Activated effector memory CD4-positive, alpha-beta T cell treated with Interleukin-2 at 50 U/mL for 16 hours (primary cell): Measurements from ENCODE around the gene TMEM258.

Experiments used
- DNase-seq: peaks from one replicate; pipeline ENCODE4 v3.0.0-alpha.2; 2020

Gene TMEM258

DNA sequence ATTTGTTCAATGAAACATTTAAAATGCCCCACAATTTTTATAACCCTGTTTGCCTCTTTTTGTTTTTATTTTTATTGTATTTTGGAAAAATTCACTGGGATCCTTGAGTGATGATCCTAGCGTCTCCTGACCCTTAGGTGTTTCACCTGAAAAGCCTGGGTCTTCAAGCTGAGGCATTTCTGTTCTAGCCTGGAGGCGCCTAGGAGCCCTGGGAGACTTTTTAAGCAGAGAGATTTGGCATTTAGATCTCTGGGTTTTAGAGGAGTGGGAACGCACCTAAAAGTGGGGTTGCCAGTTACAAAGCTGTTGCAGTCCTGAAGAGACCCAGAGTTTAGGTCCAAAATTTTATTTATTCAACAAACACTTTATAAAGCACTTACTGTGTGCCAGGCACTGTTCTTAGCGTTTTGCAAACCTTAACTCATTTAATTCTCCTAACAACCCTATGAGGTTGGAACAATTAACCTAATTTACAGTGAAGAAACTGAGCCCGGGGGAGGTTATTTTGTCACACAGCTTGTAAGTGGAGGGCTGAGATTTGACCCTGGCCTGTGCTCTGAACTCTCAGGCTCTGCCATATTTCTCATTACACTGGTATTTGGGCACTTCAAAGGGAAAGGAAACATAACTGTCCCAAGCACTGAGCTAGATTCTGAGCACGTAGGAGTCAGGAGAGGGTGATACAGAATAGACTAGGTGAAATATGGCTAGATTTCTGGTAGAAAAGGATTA lies 25.2 kb upstream of the TMEM258 start:
- DNase-seq: no peak

- peak; percentile 43 for DNase-seq
Observed at GRCh38 chr11:61816736-61817455, 24.5 kb upstream of the TMEM258 start, which contains the start of gene FADS1. Gene FADS1 (minus strand): TSS chr11:61817003. CDS start chr11:61816929, 74 bp downstream.

DNA sequence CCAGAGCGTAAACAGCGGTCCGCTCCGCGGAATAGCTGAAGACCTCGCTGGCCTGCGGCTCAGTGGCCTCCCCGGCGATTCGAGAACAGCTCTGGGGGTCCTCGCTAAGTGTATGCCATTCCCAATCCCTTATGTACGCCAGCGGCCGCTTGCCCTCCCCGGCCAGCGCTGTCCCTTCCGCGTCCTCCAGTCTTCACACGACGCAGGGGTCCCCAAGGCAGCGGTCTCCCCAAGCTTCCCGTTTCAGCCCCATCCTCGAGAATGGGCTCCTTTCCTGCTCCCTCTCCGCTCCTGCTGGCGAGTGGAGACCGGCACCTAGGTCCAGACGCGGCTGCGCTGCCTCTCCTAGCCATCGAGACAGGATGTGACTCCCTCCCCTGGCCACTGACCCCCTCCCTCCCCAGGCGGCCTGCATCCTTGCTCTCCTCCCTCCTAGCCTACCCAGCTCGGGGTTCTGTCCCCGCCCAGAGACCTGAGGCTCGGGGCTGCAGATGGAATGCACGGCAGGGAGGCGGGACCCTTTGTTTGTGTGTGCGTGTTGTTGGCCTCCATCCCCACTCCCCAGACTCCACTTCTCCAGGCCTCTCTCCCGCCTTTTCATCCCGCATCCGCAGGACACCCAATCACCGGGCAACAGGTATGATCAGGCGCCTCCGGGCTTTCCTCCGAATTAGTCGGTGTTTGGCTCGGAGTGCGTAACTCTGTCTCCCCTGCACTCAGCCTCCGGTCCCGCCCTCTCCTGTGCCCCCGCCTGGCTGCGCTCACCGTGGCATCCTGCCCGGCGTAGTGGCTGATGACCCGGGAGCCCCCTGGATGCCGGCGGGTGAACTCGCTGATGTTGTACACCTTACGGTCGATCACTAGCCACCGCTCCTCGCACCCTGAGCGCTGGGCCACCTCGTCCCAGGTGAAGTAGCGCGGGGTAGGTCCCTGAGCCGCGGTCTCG lies 23.7 kb upstream of the TMEM258 start:
- DNase-seq: peak; percentile 39

- no peak for DNase-seq
Observed at GRCh38 chr11:61814958-61815789, 22.8 kb upstream of the TMEM258 start.

- DNase-seq: no peak
Observed at GRCh38 chr11:61814247-61814957, 22.0 kb upstream of the TMEM258 start.

DNA sequence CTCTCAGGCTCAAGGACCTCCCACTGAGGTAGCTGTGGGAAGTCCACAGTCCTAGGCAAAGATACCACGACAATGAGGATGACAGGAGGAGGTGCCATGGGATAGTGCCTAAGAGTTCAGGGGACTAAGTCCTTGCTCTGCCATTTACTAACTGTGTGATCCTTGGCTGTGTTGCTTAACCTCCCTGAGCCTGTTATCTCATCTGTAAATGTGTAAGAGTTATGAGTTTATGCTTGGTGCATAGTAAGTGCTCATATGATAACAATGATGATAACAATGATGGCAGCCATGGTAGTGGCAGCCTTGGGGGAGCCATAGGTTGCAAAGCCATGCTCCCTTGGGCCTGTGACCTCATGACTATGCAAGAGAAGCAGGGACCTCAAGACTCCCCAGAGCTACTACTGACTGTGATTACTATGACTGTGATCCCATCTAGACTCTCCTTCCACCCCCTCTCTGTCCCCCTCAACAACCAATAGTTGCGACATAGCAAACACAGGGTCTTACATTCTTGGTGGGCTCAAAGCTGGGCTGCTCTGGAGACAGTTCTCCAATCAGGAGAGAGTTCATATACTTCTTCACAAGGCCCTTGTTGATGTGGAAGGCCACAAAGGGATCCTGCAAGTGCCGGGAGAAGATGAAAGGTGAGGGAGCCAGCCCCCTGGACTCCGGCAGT lies 20.5 kb upstream of the TMEM258 start:
- no peak for DNase-seq

GRCh38 chr11:61811831-61812230 lies 19.4 kb upstream of the TMEM258 start:
- no peak for DNase-seq

DNA sequence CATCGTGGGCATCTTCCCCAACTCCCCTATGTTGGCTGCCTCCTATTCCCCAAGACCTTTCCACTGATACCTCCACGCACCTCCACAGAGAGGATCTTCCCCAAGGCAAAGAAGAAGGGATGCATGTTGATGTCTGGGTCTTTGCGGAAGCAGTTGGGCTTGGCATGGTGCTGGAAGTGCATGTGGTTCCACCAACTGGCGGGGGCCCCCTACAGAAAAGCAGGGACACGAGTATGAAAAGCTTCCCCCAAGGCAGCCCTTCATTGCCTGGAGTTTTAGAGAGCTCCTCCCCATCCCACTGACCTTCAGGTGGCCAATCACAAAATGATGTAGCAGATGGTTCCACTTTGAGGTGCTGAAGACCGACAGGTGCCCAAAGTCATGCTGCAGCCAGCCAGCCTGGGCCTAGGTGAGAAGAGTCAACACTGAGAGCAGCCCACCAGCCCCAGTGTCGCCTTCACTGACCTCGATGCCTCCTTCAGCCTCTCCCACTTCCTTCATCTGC lies 18.3 kb upstream of the TMEM258 start:
- no peak for DNase-seq

DNA sequence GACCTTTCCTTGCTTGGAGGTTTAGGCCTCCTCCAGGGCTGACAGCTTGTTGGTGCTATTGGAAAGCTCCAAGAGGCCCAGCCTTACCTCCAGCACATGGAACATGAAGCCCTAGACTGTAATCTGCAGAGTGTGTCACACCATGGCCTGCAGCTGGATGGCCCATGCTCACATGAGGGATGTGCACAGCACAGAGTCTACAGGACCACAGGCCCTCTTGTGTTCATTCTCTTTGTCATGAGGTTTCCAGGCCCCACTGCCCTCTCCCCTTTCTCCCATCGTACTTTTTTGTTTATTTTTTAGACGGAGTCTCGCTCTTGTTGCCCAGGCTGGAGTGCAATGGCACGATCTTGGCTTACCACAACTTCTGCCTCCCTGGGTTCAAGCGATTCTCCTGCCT lies 14.4 kb upstream of the TMEM258 start:
- DNase-seq: no peak

GRCh38 chr11:61805146-61805545 lies 12.7 kb upstream of the TMEM258 start:
- DNase-seq: no peak

DNA sequence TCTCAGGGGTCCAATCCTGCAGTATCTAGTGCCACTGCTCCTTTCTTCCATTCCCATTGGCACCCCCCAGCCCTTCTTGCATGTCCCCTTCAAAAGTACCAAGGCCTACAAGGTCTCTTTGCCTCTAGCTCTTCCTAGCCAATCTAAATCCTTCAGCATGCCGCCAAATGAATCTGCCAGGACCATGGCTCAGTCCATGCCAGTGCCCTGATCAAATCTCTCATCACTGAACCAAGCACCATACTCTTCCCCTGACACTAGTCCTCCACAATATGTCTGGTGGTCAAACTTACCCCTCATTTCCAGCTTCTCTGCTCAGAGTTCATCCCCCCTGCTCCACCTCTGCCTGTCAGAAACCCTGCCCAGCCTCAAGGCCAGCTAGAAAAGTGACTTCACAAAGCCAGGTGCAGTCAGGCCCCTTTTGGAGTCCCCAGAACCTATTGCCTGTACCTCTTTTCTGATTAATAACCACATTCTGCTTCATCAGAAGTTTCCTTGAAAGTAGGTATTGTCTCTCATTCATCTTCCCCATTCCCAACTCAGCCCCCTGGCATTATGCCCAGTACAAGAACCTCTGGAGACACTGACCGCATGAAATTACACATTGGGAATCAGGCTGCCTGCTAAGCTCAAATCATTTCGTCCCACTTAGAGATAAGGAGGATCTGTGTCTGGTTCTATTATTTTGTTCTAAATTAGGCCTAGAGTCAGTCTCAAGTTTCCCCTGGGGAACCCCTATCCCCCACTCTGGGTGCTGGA lies 11.7 kb upstream of the TMEM258 start:
- no peak for DNase-seq

DNA sequence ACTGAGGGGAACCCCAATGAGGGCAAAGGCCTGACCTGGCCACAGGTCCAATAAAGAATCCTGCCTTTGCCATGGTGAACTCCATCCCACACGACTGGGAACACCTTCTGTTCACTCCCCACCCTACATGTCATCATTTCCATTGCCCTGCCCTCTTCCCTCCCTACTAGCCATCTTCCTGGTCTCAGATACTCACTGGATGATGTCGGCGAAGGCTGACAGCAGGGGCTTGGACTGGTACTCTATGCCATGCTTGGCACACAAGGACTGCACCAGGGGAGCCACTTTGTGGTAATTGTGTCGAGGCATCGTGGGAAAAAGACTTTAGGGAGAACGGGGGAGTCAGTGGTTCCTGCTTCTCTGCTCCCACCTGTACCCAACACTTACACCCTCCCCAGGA lies 10.2 kb upstream of the TMEM258 start:
- no peak for DNase-seq

- no peak for DNase-seq
Observed at GRCh38 chr11:61800331-61801281, 8.2 kb upstream of the TMEM258 start.

DNA sequence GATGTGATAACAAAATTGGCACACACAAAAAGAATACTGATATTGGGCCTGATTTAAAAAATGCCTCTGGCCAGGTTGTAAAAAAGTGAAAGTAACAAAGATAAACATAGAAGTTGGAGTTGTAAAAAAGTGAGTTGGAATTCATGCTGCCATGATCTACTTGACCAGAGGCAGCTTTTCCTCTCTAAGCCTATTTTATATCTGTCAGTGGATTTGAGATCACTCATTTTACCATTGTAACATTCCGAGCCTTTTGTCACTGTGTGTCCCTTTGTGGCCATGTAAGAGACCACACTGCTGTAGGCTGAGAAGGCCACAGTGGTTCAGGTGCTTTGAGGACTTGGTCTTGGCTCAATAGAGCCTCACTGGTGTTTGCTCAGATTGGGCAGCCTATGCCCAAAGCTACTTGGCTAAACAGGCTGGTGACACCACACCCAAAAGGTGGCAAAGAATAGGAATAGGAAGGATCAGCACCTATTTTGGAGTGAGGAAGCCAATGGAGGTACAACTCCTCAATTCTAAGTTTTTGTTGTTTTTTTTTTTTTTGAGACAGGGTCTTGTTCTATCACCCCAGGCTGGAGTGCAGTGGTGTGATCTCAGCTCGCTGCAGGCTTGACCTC lies 7.4 kb upstream of the TMEM258 start:
- DNase-seq: no peak

DNA sequence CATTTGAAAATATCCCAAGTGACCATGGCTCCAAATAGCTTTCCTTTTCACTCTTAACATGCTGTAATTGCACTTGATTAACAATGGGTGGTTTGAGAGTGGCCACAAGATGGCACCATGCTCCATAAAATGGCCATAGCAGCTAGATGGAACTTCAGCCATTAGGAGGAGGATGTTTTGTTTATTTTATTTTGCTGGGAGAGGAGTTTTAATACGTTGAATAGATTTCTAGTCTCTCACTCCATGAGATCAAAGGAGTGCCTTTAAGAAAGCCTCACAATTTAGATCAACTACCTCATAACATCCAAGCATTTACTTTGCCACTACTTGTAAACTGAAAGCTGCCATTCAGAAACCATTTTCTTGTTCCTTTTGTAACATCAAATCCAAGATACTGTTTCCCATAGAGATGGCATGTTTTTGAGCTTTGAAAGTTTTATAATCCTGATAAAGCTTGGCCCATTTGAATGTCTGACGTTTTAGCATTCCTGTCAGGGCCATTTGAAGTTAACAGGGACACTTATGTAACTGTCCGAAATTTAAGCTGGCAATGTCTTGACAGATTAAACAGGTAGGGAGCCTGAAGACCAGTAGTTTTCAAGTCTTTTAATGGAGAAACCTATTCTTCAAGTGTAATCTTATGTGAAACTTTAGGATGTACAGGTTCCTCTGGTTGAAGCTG lies 5.0 kb upstream of the TMEM258 start:
- peak; percentile 54 for DNase-seq

- DNase-seq: no peak
Observed at GRCh38 chr11:61795876-61796526, 3.6 kb upstream of the TMEM258 start.

- DNase-seq: no peak
Observed at GRCh38 chr11:61795459-61795858, 3.1 kb upstream of the TMEM258 start.
